GM11168 (cell line): ENCODE data around the gene C1QTNF6.

Experiments
- in situ Hi-C: fragments of 300-500 bp; cut with MboI; formaldehyde crosslinking; loops from one replicate; pipeline ENCODE4 v1.12.0; 2022; ENCODE audit warnings: low sequenced_read_pairs; ENCODE audit not compliant: unreplicated experiment

Gene C1QTNF6

GRCh38 chr22:37165940-37166674, 21.9 kb downstream of the C1QTNF6 start:
- in situ Hi-C loops = no loop called here

GRCh38 chr22:37165066-37165465, 23.0 kb downstream of the C1QTNF6 start:
- in situ Hi-C loops = no loop called here

- in situ Hi-C loops = no loop called here
Measured at GRCh38 chr22:37164505-37164887, 23.6 kb downstream of the C1QTNF6 start.

GRCh38 chr22:37163575-37164504, 24.2 kb downstream of the C1QTNF6 start:
- in situ Hi-C loops = no loop called here

- in situ Hi-C loops = no loop called here
Measured at GRCh38 chr22:37163096-37163489, 25.0 kb downstream of the C1QTNF6 start.

GRCh38 chr22:37162221-37163095, 25.6 kb downstream of the C1QTNF6 start:
- in situ Hi-C loops = no loop called here

- in situ Hi-C loops = no loop called here
Measured at GRCh38 chr22:37161443-37161842, 26.6 kb downstream of the C1QTNF6 start.

GRCh38 chr22:37160027-37160426, 28.0 kb downstream of the C1QTNF6 start:
- in situ Hi-C loops = no loop called here

GRCh38 chr22:37158963-37159290, 29.1 kb downstream of the C1QTNF6 start:
- in situ Hi-C loops = no loop called here

GRCh38 chr22:37157516-37158285, 30.3 kb downstream of the C1QTNF6 start:
- in situ Hi-C loops = no loop called here

- in situ Hi-C loops = no loop called here
Measured at GRCh38 chr22:37156686-37157435, 31.2 kb downstream of the C1QTNF6 start.

- in situ Hi-C loops = no loop called here
Measured at GRCh38 chr22:37155971-37156370, 32.1 kb downstream of the C1QTNF6 start.

- in situ Hi-C loops = no loop called here
Measured at GRCh38 chr22:37154925-37155712, 32.9 kb downstream of the C1QTNF6 start.

GRCh38 chr22:37153901-37154300, 34.1 kb downstream of the C1QTNF6 start:
- in situ Hi-C loops = no loop called here

- in situ Hi-C loops = no loop called here
Measured at GRCh38 chr22:37151401-37151800, 36.6 kb downstream of the C1QTNF6 start.

GRCh38 chr22:37150701-37151100, 37.3 kb downstream of the C1QTNF6 start:
- in situ Hi-C loops = no loop called here

GRCh38 chr22:37148742-37149665, 39.0 kb downstream of the C1QTNF6 start:
- in situ Hi-C loops = no loop called here
